GM18519 (cell line): ENCODE measurements around the gene AVEN.

ENCODE experiments used
- ATAC-seq: cut with Tn5 transposase; IDR thresholded peaks from one replicate; pipeline ENCODE4 v1.9.1; 2021; ENCODE audit warnings: mild to moderate bottlenecking, moderate library complexity; ENCODE audit not compliant: unreplicated experiment, low FRiP score

The AVEN gene

DNA sequence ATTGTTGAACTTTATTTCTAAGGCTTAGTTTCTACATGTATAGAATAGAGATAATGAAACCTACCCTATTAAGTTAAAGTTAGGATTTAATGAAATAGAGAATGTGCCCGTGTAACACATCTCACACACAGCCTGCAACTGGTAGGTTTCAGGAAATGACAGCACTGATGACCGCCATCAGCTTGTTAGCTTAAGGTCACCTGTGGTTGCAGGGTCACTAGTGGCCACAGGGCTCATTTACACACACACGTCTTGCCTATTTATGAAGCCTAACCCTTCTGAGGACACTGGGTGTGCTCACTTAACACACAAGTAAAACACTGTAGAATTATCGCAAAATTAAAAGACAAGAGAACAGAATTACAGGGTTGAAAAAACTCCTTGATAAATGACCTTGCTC lies 50.6 kb downstream of the AVEN start:
- ATAC-seq = no peak

DNA sequence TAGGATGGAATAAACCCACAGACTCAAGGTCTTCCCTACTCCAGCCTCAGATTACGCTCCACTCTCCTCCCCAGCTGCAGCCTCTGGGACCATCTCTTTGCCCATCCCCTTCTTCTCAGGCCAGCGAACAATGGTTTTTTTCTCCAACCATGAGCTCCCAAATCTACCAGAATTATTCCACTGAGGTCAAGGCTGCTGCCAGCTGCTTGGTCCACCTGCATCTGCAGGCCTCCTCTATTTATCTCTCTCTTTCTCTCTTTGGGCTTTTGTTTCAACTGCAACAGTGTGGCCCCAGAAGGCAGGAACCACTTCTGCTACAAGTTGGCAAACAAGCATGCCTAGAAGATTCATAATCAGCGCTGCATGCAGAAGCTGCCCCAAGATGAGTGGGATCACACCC lies 51.6 kb downstream of the AVEN start:
- no peak for ATAC-seq

DNA sequence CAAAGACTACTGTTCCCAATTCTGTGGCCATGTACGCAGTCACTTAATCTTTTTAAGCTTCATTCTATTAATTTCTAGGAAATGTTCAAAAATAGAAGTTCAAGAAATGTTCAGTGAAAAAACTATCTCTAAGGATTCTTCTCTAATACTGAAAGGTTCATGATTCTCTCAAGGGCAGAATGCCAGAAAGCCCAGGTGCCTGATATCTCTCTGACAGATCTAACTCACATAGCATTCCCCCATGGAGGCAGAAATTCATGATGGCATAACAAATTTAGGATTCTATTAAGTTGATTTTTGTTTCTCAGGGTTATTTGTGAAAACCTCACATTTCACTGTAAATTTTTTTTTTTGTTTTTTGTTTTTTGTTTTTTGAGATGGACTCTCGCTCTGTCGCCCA lies 53.3 kb downstream of the AVEN start:
- ATAC-seq = no peak

DNA sequence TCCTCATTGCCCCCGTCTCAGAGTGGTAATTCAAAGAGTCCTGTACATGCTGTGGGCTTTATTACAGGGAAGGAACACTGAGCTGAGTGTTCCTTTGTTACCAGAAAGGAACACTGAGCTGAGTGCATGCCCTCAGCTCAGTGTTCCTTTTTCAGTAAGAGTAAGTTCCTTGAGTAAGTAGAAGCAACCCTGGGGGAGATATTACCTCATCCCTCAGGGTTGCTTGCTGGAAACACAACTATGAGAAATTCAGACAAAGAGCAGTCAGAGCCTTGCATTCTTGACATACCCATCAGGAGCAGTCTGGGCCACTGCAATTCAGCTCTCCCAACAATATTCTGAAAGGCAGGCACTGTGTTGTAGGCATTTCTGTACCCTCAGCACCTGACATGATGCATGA lies 53.7 kb downstream of the AVEN start:
- ATAC-seq = no peak

- ATAC-seq = no peak
Measured at GRCh38 chr15:33982516-33982915, 56.5 kb downstream of the AVEN start.

GRCh38 chr15:33980159-33980558 lies 58.8 kb downstream of the AVEN start:
- ATAC-seq = no peak

DNA sequence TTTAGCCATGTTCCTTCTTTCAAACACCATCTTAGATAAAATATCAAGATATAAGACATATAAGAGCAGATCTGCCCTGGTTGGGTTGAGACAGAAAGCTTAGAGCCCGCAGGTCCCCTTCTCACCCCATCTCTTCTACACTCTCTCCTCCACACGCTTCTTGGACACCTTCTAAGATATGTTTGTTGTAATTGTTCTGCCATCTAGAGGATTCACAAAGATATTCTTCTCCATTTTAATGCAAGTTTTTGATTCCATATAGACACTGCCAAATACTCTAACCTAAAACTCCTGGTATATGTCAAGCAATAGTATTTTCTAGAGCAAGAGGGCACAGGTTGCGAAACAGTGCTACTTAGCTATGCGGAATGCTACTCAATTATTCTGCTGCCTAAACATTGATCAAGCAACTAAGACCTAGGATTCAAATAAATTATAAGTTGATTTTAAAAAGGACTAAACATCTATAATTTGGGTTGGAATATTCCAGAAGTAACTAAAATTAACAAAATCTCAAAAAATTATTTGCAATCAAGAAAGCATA lies 63.9 kb downstream of the AVEN start:
- ATAC-seq = no peak

DNA sequence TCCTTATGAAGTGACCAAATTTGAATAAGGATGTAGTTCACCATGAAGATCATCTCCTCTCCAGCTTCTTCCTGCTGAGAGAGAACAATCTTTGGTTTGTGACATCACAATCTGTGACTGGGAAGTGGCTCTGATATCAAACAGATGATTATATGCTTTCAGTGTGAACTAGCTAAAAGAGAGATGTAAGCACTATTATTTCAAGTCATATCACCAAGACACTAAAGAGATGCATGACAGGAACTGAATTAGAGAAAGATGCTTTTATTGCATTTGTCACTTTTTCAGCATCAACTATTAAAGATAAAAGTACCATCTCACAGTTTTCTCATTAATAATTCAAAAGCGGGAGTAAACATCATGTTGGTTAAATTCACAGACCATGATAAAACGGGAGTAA lies 67.2 kb downstream of the AVEN start:
- no peak for ATAC-seq

GRCh38 chr15:33968821-33969220 lies 70.2 kb downstream of the AVEN start:
- ATAC-seq = no peak

DNA sequence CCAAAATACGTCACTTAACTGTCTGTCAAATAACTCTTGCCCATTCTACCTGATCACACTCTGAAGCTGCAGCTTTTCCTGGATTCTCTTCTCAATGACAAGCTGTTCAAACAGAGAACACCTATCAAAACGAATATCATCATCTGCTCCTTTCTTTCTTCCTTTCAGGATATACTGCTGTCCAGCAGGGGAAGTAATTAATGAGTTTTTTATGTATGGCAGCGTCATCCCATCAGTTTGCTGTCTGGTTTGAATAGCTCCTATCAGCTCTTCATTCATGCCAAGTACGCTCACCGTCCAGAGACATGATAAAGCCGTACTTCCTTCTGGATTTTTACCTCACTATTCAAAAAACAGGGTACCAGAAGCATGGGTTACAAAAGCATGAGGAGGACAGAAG lies 70.8 kb downstream of the AVEN start, which contains the start of gene CHRM5:
TSS of gene CHRM5 (plus strand) at position 274 of the 400 bp plus-strand sequence. CDS start 94,221 bp downstream, outside the sequence.
- no peak for ATAC-seq

- no peak for ATAC-seq
Measured at GRCh38 chr15:33964665-33965040, 74.4 kb downstream of the AVEN start.

DNA sequence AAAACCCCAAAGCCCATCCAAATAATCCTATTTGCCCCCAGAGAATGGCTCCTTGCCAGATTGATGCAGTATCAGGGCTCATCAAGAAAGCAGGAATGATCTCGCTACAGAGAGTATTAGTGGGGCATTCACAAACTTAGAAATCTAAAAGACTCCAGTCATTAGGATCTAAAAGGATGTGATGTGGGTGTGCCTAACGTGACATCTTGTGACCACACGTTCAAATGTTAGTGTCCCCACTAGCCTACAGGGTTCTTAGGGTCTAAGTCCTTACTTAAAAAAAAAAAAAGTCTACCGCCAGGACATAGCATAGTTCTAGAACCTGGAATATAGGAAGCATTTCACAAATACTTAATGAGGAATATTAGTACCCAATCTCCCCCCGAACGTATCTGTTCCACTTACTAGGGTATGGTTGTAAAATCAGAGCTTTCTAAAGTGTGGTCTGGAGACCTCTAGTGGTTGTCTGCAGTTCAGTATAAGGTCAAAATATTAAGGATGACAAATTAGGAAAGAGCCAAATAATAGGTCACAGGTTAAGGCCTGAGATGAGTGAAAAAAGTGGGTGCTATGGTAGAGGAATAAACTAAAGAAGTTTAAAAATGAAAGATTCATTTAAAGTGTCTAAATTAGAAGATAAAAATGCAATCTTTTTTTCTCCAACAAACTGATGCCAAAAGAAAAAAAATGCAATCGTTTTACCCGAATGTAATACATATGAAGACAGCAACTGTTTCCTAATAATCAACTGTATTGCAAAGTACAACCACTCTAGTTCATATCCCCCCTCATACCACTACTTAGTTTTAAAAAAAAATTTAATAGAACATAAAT lies 75.0 kb downstream of the AVEN start:
- no peak for ATAC-seq

- ATAC-seq = no peak
Measured at GRCh38 chr15:33960549-33960935, 78.5 kb downstream of the AVEN start.

DNA sequence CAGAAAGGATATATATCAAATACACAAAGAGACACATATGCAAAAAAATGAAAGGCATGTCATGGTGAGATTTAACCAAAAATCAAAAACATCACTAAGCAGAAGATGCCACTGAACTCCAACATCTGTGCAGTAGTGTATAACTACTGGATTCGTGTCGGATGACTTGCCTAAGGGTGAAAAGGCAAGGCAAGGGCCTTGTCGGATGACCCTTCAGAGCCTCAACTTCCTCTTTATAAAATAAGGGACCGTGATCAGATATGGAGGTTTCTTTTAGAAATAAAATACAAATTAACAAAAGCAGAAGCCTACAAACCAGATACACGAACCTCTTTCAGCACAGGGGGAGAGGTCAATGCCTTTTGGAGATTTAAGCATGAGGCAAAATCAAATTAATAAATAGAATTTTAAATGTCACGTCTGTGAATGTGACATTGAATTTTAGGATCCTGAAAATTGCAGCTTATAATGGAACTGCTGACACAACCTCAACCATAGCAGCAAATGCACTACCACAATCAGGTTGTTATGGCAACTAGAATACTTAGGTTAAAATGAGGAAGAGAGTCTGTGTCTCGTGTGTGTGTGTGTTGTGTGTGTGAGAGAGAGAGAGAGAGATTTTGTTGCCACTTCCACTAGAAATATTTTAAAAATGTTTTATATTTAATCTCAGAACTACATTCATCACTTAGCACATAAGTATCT lies 79.0 kb downstream of the AVEN start:
- ATAC-seq = no peak

- ATAC-seq = no peak
Measured at GRCh38 chr15:33956397-33956796, 82.6 kb downstream of the AVEN start.

- no peak for ATAC-seq
Measured at GRCh38 chr15:33955945-33956344, 83.1 kb downstream of the AVEN start.

DNA sequence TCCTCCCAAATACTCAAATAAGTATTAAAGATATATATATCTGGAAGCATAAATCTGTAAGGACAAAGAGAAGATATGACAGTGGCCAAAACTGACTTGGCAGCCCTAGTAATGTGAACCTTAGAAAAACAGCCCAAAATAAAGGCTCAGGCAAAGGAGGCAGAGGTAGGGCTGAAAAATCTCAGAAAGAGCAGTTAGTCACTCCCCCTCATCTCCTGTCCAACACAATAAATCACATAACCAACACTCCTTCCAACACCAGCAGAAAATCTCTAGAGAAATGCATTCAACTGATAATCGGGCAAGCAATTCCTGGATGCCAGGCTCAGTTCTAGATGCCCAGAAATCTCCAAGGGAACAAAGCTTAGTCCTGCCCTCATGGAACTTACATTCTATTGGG lies 92.9 kb downstream of the AVEN start:
- ATAC-seq = no peak

DNA sequence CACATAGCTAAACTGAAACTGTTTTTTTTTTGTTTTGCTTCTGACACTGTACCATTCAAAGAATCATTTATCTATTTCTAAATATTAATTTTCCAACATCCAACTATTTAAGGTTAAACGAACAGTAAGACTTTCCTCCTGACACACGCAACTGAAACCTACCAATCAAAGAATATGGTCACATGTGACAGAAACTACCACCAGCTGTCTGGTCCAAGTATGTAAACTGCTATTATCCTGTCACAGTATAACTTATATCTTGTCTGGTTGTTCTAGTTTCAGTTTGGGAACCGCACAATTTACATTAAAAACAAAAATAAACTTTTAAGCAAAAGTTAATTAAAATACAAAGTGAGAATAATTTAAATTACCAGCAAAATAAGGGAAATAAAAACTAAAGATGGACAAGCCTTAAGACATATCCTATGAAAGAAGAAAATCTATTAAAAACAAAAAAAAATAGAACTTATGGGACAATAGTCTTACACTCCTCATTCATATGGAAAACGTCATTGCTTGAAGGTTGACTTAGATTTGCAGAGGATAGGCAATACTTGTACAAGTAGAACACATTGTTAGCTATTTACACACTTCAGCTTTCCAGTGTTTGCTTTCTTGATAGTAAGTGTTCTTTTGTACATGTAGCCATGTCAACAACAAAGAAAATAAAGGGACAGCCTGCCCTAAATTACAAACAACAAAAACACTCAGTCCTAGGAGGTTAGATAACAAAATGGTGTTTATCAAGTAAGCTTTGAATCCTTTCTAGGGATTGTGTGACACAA lies 97.5 kb downstream of the AVEN start:
- no peak for ATAC-seq

DNA sequence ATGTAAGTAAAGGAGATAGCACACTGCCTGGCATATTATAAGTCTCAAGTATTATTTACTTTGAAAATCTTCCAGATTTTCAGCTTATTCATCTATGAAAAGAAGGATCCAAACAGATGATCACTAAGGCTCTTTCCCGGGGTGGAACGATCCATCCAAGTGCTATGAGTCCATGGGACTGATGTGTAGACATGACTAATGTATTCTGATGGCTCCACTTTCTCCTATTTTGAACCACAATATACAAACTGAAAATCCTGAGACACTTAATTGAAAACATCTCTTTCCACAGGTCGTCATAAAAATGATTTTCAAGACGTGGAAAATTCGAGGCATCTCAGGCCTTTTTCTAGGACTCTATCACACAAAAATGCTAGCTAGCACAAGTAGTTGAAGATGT lies 104.1 kb downstream of the AVEN start:
- no peak for ATAC-seq

- ATAC-seq = no peak
Measured at GRCh38 chr15:33934396-33934795, 104.6 kb downstream of the AVEN start.

DNA sequence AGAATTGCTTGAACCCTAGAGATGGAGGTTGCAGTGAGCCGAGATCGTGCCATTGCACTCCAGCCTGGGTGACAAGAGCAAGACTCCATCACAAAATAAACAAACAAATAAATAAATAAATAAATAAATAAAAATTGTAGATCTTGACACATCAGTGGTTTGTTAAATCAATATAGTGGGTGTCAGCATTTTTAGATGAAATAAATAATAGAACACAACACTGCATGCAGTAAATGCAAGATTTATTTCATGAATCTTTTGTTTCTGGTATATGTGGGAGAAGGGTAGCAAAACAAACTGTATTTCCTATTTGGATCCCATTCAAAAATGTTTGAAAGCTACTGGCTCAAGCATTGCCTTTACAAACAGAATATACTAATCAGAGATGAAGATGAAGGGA lies 106.3 kb downstream of the AVEN start:
- no peak for ATAC-seq
